Hindlimb muscle (tissue), 1 donor: ENCODE results near the gene SLC35E2B. TPM values are rescaled to one million over a fixed set of nuclear protein-coding genes. Genes with fewer than 3 reads are reported as not detected.
A peak's percentile ranks its signal among the peaks of the same experiment; 100 is the strongest.
"Not testable (repeated sequence)": the region's sequence is repeated elsewhere in the genome, so short reads cannot be mapped to it uniquely, and the experiment has no call there.

Experiments used
- DNase-seq: peaks from one replicate; pipeline ENCODE4 v3.0.0-alpha.2; 2013
- polyA plus RNA-seq: library from polyadenylated mRNA; unstranded; fragments of 120-200 nt; gene quantifications from one replicate; pipeline ENCODE4 v1.2.1, GENCODE V29; 2013; ENCODE audit not compliant: insufficient read length

The SLC35E2B gene
- polyA plus RNA-seq = 37.7 TPM

DNA sequence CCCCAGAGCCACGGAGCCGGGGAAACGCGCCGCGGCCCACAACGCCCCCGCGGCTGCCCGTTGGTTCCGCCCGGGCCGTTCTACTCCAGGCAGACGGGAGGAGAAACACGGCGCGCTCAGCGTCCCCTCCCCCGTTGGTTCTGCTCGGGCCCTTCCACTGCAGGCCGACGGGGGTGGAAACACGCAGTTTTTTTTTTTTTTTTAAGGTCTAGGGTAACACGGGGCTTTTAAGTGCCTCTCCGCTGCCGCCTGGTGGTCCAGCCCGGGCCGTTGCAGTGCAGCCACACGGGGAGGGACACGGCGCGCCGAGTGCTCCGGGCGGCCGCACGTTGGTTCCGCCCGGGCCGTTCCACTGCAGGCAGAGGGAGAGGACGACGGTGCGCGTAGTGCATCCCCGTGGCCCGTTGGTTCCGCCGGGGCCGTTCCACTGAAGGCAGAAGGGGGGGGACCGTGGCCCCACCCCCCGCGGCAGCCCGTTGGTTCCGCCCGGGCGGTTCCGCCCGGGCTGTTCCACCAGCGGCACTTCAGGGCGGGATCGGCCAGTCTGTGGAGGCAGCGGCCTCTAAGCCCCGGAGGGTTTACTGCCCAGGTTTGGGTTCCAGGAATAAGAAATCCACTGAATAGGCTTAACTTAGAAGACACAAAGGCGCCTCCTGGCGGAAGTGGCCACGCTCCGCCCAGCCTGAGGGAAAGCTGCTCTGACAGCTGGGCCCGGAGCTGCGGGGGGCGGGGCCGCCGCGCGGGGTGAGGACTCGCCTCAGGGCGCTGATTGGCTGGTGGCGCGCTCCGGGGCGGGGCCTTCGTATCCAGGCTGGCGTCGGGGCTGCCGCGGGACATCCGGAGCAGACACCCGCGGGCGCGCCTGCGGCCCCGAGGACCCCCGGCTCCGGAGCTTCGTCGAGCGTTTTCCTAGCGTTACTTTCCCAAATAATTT is at the start of gene SLC35E2B:
TSS of gene SLC35E2B (minus strand) at position 82 of the 934 bp plus-strand sequence. CDS start 16,096 bp downstream, outside the sequence.
- peak; percentile 92 for DNase-seq

DNA sequence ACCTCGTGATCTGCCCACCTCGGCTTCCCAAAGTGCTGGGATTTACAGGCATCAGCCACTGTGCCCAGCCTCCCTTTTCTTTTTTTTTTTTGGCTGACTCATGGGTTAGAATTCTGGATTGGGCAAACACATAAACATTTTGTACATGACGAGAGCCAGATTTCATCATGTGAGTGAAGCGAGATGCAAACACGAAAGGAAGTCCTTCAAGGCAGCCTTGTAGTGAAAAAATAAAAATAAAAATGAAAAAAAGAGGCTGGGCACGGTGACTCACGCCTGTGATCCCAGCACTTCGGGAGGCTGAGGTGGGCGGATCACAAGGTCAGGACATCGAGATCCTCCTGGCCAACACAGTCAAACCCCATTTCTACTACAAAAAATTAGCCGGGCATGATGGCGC is 48.4 kb upstream of the SLC35E2B start:
- DNase-seq = not testable (repeated sequence)

DNA sequence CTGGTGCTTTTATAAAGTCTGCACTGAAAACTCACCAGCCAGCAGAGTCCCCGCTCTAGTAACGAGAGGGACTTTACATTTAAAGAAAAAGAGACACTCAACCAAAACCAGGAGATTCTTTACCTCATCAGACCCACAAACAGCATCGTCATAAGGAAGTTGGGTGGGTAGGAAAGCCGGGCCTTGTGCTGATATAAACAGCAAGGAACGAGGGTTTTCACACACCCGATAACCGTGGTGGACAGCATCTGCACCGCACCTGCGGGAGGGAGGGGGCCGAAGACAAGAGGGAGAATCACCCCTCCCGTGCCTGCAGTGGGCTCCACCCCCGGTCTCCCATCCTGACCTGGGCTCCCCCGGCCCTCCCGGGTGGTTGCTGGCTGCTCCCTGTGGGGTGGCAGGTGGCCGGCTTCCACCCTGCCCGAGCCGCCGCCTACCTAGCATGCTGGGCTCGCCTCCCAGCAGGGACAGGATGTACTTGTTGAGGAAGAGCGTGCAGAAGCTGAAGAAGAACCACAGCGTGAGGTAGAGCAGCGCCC is 46.3 kb upstream of the SLC35E2B start:
- DNase-seq = not testable (repeated sequence)

DNA sequence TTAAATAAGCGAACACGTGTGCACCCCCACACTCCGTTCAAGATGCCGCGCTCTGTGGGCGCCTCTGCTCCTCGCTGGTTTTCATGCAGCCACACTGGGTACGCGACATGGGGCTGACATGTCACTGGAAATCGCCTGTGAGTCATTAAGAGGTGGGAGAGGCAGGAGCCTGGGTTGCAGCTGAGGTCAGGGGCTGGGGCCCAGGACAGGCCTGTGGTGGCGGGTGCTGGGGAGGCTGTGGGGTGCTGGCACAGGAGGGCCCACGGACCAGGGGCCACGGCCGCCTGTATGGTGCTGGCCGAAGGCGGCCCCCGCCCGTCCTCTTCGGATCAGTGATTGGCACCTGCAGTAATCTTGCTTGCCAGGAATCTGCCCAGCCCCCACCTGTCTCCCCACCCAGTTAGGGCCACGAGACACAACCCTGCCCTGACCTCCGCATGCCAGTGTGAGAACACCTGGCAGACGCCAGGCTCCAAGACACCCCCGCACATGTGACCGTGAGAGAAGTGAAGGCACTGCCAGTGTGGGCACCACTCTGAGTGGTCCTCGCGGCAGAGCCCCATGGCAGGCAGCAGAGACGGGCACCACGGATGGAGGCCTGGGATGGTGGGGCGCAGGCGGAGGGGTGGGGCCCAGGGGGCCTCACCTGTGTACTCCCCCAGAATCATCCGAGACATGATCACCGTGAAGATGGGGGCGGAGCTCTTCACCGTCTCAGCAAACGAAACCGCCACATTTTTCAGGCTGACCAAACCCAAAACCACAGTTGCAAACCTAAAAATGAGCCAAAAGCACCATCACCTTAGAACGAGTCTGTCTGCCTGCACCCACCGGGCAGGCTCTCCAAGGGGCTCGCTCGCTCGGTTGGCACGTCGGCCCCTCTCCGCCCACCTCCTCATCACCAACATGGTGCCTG is 45.3 kb upstream of the SLC35E2B start:
- not testable (repeated sequence) for DNase-seq

DNA sequence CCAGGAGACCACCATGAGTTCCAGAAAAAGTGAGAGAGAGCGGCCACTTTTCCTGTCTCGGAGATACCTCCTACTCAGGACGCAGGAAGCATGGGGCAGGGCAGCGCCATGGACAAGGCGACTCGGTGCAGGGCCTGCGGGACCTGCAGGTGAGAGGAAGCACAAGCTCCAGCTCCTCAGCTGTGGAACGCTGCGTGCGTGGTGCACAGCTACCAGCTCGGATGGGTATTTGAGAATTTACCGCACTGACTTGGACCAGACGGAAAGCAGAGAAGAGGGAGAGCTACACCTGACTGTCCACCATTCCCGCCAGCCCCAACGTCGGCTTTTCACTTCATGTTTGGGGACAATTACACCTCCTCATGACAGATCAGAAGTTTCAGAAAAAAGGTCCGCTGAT is 39.8 kb upstream of the SLC35E2B start:
- DNase-seq = no peak

DNA sequence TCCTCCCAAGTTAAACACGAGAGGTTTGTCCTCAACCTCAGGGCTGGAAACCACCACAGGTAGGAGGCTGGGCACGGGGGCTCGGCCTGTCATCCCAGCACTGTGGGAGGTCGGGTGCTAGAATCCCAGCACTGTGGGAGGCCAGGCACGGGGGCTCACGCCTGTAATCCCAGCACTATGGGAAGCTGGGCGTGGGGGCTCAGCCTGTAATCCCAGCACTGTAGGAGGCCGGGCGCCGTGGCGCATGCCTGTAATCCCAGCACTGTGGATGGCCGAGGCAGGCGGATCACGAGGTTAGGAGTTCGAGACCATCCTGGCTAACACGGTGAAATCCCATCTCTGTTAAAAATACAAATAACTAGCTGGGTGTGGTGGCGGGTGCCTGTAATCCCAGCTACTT is 38.3 kb upstream of the SLC35E2B start:
- no peak for DNase-seq

DNA sequence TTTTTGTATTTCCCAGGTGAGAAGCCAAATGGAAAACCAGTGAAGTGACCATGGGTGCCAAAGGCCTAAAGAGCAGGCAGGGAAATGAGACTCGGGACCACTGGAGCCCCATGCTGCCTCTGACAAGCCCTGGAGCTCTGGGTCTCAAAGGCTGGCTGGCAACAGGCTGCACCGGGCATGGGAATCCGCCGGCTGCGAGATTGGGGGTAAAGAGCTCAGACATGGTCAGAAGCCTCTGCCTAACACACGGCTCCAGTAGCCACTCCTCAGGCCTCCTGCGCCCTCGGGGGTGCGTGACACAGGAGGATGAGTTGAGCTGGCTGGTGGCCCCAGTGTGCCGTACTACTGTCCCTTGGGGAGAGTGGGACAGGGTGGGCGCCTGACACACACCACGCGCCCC is 37.6 kb upstream of the SLC35E2B start:
- DNase-seq = not testable (repeated sequence)

DNA sequence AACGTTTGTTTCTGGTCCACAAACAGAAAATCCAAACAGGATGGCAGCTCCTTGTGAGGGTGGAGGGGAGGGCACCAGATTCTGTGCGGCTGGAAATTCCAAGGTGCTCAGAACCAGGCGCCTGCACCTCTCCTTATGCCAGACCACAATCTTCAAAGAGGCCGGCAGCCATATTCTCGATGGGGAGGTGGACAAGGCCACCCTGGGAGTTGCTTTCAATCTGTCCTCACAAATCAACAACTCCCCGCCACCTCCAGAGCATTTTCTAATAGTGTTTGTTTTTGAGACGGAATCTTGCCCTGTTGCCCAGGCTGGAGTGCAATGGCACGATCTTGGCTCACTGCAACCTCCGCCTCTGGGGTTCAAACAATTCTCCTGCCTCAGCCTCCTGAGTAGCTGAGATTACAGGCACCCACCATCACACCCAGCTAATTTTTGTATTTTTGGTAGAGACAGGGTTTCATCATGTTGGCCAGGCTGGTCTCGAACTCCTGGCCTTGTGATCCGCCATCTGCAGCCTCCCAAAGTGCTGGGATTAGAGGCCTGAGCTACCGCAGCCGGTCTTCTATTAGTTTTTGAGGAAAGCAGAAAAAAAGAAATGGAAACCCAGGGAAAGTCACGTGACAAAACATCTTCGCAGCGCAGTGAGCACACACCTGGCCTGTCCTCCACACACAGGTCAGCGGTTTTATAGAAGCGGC is 36.7 kb upstream of the SLC35E2B start:
- DNase-seq = not testable (repeated sequence)

DNA sequence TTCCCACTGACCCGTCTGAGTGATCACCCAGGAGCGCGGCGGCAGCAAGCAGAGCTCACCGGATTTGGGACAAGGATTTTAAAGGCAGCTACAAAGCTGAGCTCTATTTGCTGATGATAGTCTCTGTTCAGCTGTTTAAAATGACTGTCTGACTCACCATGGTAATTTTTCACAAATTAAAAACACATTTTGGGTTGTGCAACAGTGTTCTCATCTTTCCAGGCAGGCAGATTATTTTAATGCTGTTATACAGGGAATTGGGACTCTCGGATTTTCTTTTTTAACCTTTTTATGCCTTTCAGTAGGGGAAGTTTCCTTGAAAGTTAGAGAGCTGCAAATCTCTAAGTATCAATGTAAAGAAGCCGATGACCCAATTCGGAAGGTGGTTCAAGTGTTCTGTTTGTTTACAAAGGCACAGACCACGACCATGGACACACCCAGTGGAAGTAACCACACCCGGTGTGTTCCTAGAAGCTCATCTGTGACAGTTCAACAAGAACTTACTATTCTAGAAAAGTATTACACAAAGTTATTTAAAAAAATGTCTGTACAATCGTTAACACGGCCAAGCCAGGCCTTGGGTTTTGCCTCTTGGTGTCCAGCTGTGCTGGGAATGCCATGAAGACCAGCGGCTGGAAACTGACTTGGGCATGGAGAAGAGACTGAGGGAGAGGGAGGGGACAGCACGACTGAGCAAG is 35.9 kb upstream of the SLC35E2B start:
- DNase-seq = not testable (repeated sequence)

DNA sequence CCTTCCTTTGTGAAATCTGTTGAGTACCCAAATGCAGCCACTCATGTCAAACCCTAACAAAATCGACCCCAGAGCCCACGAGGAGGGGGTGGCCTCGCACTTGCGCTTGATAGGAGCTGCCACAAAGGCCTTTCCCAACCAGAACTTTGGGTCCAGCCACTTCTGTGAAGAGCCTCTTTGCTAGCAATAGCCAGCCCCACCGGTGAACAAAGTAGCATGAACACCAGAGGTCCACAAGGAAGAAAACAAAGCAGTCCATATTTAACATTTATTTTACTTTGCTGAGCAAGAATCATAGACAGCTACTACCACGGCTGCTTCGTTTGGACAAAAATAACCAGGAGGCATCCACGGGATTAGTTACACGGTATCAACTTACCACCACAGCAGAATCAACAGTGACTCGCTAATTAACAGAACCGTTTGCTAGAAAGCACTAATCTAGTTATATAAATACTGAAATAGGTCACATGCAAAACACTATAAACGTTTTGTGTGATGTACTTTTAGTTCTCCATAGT is 34.6 kb upstream of the SLC35E2B start:
- not testable (repeated sequence) for DNase-seq

DNA sequence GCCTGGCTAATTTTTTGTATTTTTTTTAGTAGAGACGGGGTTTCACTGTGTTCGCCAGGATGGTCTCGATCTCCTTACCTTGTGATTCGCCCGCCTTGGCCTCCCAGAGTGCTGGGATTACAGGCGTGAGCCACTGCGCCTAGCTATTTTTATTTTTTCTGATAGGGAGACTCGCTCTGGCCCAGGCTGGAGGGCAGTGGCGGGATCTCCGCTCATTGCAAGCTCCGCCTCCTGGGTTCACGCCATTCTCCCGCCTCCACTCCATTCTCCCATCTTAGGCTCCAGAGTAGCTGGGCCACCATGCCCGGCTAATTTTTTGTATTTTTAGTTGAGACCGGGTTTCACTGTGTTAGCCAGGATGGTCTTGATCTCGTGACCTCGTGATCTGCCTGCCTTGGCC is 33.5 kb upstream of the SLC35E2B start:
- DNase-seq = not testable (repeated sequence)

DNA sequence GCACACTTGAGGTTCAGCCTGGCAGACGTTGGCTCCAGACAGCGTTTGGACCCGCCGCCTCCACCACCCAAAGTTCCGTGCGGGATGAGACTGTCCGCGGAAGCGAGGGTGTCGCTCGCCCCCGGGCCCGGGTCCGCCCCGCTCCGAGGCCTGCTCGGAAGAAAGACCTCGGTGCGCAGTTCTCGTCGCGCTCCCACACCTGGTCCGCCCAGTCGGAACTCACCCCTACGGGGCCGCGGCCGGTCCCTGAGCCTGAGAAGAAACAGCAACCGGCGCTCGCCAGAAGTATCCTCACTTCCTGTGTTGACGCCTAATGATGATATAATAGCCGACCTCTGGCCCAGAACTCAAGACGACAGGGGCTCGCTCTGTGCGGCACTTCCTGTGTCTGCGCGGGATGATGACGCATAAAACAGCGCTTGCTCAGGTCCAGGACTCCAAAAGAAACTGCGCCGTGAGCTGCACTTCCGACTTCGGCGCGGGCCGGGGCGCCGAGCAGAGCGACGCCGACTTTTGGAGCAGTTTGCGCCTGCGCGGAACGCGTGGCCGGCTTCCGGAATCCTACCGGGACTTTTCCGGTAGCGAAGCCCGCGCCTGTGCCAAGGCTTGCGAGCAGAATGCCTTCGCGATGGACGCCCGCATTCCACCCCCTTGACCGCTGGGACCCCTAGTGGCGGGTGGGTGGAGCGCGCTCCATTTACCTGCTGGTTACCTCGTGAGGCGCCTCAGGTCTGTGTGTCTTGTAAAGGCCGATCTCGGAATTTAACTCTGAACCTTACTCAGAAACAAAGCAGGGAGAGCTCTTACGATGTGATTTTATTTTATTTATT is 31.7 kb upstream of the SLC35E2B start, which contains the start of gene CDK11A:
TSS of gene CDK11A (minus strand) at position 323 of the 830 bp plus-strand sequence. CDS start 1,539 bp downstream, outside the sequence.
- DNase-seq = peak; percentile 100

DNA sequence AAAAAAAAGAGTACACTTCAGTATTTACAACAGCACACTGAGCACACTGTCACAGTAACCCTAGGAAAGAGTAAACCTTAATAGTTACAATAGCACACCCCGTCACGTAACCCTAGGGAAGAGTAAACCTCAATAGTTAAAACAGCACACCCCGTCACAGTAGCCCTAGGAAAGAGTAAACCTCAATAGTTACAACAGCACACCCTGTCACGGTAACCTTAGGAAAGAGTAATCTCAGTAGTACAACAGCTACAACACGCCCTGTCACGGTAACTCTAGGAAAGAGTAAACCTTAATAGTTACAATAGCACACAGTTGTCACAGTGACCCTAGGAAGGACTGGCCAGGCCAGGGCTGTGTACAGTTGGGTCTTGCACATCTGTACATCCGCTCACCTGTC is 28.6 kb upstream of the SLC35E2B start:
- DNase-seq = no peak

DNA sequence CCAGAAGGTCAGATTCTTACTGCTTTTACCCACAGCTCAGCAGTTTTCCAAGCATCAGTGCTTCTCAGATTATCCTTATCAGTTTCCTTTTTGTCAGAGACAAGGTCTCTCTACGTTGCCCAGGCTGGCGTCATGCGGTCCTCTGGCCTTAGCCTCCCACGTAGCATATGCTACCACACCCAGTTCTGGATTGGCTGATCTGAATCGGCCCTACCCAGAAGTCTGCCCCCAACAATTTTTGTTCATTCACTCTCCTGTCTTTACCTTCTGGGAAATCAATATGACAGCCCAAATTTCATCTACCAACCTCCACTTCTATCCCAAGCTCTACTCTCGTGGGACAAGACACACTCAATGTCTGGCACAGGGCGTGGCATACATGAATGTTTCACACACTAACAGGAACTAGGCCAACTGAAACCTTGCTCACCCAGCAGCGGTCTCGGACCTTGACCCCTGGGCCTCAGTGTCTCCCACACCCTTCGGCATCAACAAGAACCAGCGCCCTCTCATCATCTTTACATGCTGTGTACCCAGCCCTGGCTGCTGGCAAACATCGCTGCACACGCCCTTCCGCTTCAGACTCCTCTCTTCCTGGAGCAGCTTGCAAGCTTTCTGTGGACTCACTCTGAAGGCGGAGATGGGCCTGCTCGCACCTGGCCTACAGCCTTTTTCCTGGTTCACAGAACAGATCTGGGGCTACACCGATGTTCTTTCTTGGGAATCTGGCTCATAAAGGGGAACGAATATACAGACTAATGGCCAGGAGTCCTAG is 22.7 kb upstream of the SLC35E2B start:
- DNase-seq = not testable (repeated sequence)

DNA sequence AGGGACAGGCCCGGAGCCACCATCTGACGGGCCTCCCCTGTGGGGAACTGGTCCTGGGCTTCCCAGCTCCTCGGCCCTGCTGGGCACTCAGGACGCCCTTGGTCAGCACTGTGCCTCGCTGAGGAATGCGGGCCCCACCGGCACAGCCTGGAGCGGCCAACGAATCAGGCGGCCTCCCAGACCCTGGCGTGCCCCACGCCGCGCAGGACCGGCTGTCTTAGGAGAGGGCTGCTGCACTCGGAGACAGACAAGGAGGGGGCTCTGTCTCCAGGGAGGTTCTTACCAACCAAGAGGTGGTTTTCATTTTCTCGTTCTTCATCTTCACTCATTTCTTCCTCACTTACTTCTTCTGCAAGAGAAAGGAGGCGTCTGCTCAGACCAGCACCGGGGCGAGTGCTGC is 15.3 kb upstream of the SLC35E2B start:
- not testable (repeated sequence) for DNase-seq

DNA sequence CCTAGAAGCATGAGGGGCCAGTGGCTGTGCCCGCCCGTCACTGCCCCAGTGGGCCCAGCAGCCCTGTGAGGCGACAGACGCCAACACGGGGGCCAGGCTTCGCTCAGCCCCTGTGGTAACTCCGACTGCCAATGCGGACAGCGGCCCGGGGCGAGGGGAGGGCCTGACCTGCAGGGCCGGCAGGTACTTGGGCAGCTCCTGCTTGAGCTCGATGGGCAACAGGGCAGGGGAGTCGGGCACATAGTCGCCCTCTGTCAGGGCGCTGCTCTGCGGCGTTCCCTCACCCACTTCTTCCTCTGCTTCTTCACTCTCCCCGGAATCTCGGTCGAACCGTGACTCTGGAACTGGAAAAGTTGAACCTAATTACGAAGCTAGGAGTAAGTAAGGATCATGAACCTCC is 14.6 kb upstream of the SLC35E2B start:
- not testable (repeated sequence) for DNase-seq

DNA sequence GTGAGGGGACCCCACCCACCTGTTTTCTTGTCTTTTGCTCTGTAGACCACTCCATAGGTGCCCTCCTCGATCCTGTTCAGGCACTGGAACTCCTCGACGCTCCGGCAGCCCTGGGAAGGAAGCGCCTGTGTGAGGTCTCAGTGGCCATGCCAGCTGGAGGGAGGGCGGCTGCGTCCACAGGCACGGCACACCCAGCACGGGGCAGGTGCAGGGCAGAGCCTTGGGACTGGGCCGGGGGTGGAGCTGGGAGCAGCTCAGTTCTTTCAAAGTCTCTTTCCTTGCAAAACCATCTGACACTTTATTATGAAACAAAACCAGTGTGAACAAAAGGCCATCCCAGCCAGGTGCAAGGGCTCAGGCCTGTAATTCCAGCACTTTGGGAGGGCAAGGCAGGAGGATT is 13.0 kb upstream of the SLC35E2B start:
- not testable (repeated sequence) for DNase-seq

DNA sequence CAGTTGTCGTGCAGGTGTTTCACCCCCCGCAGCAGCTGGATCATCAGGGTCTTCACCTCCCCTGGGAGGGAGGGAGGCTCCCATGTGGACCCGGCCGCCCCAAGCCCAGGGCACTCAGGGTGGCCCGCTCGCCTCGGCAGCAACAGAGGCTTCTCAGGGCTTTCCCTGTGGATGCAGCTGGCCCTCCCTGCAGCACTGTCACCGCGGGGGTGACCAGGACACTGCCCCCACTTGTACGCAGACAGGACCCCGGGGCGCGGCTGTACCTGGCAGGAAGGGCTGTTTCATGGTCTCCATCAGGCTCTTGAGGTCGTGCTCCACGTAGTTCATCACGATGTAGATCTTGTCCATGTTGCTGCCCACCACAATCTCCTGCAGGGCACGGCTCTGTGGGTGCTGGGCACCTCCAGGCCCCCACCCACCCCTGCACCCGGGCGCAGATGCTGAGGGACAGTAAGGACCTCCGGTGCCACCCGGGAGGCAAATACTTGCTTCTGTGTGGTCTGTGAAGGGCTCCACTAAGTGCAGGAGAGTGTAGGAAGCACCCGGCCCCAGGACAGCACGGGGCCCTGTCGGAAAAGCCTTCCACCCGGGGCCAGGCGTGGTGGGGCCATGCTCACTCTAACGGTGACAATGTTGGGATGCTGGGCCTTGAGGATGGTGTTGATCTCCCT is 11.8 kb upstream of the SLC35E2B start:
- DNase-seq = not testable (repeated sequence)

DNA sequence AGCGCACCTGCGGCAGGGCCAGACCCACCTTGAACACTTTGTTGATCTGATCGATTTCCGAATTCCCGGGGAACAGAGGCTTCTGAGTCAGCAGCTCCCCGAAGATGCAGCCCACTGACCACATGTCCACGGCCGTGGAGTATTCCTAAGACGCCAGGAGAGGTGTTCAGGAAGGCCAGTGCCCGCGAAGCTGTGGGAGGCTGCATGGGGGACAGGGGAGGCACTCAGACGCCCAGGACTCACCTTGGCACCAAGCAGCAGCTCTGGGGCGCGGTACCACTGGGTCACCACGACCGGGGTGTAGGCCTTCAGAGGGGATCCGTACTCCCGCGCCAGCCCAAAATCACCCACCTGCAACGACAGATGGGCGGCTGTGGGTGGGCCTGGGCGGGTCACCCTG is 11.2 kb upstream of the SLC35E2B start:
- no peak for DNase-seq
